GM12865 (cell line): ENCODE results near the gene ZNF317.
A peak's percentile ranks its signal among the peaks of the same experiment; 100 is the strongest.
"Not testable (repeated sequence)": the region's sequence is repeated elsewhere in the genome, so short reads cannot be mapped to it uniquely, and the experiment has no call there.

Source experiments
- DNase-seq: peaks from one replicate; pipeline ENCODE4 v3.0.0; 2010; ENCODE audit warnings: low read depth
- H3K4me3 ChIP-seq: 2 replicates; pipeline ENCODE4 v1.5.1; 2011; ENCODE audit warnings: mild to moderate bottlenecking, low read depth, low read length, control low read depth
- CTCF ChIP-seq: IDR thresholded peaks from 2 replicates; pipeline ENCODE4 v1.5.1; 2011; ENCODE audit warnings: low read length, control low read depth, low read depth, inconsistent platforms; ENCODE audit not compliant: insufficient read depth; ENCODE audit errors: missing control alignments

ZNF317 gene

GRCh38 chr19:9189535-9189934, 49.3 kb downstream of the ZNF317 start:
- no peak for DNase-seq
- TF ChIP-seq CTCF, result no peak
- no peak overlapping the region for H3K4me3 ChIP-seq

GRCh38 chr19:9198044-9198443, 57.8 kb downstream of the ZNF317 start:
- not testable (repeated sequence) for H3K4me3 ChIP-seq, DNase-seq

GRCh38 chr19:9205501-9206113, 65.4 kb downstream of the ZNF317 start:
- peak; percentile 68 for DNase-seq
- TF ChIP-seq CTCF, result peak; percentile 85
- H3K4me3 ChIP-seq, result peak overlapping the region; percentile 32
